Mesothelial cell of epicardium (in vitro differentiated cells): ENCODE data around the gene NFIB. TPM values are rescaled to one million over a fixed set of nuclear protein-coding genes. Genes with fewer than 3 reads are reported as not detected.
A peak's percentile ranks its signal among the peaks of the same experiment; 100 is the strongest.

Experiments
- DNase-seq, 2 experiments: peaks; one replicate each; pipeline ENCODE4 v3.0.0; 2021; ENCODE audit warnings: low spot score in 2 of 2; ENCODE audit not compliant: unreplicated experiment in 2 of 2
- H3K27ac Mint-ChIP-seq: 2 replicates; pipeline ENCODE4 v1.8.0; 2021; ENCODE audit warnings: mixed read lengths
- H3K27me3 Mint-ChIP-seq: 2 replicates; pipeline ENCODE4 v1.8.0; 2021; ENCODE audit warnings: low read depth, mixed read lengths
- H3K36me3 Mint-ChIP-seq: 2 replicates; pipeline ENCODE4 v1.8.0; 2021; ENCODE audit warnings: mixed read lengths
- H3K4me1 Mint-ChIP-seq: 2 replicates; pipeline ENCODE4 v1.8.0; 2021; ENCODE audit warnings: mixed read lengths
- H3K4me3 Mint-ChIP-seq: 2 replicates; pipeline ENCODE4 v1.8.0; 2021; ENCODE audit warnings: mild to moderate bottlenecking, moderate library complexity, mixed read lengths
- H3K9me3 Mint-ChIP-seq: 2 replicates; pipeline ENCODE4 v1.8.0; 2021; ENCODE audit warnings: mixed read lengths
- CTCF ChIP-seq: fragments of 200-600 bp; sonication (generic); IDR thresholded peaks from one replicate; pipeline ENCODE4 v1.5.0; 2021; ENCODE audit warnings: antibody characterized with exemption; ENCODE audit not compliant: unreplicated experiment
- total RNA-seq: library from RNA; stranded (reverse); gene quantifications from 3 replicates; pipeline ENCODE4 v1.2.1, GENCODE V29; 2021

The NFIB gene
- total RNA-seq, 1 donor from 2014 or later: 230 TPM

GRCh38 chr9:14279671-14280070 is 34.3 kb downstream of the NFIB start:
- no peak overlapping the region for H3K27ac Mint-ChIP-seq
- TF ChIP-seq CTCF: no peak
- DNase-seq: no peak
- H3K36me3 Mint-ChIP-seq: peaks cover 6% of the 10 kb centered on the region
- H3K27me3 Mint-ChIP-seq: no peaks in the 10 kb centered on the region
- H3K4me3 Mint-ChIP-seq: no peak overlapping the region
- H3K9me3 Mint-ChIP-seq: no peaks in the 10 kb centered on the region
- peaks cover 79% of the 10 kb centered on the region for H3K4me1 Mint-ChIP-seq

- no peaks in the 10 kb centered on the region for H3K27me3 Mint-ChIP-seq
- H3K9me3 Mint-ChIP-seq: no peaks in the 10 kb centered on the region
- H3K4me3 Mint-ChIP-seq: no peak overlapping the region
- H3K4me1 Mint-ChIP-seq: peaks cover 81% of the 10 kb centered on the region
- no peak for TF ChIP-seq CTCF
- peak overlapping the region; percentile 27 for H3K27ac Mint-ChIP-seq
- H3K36me3 Mint-ChIP-seq: peaks cover 4% of the 10 kb centered on the region
- DNase-seq: no peak
Measured at GRCh38 chr9:14278291-14278721, 35.6 kb downstream of the NFIB start.

GRCh38 chr9:14277761-14278160 is 36.2 kb downstream of the NFIB start:
- no peak overlapping the region for H3K4me3 Mint-ChIP-seq
- peaks cover 81% of the 10 kb centered on the region for H3K4me1 Mint-ChIP-seq
- H3K9me3 Mint-ChIP-seq: no peaks in the 10 kb centered on the region
- no peaks in the 10 kb centered on the region for H3K27me3 Mint-ChIP-seq
- TF ChIP-seq CTCF: no peak
- H3K27ac Mint-ChIP-seq: peak overlapping the region; percentile 81
- DNase-seq: no peak
- H3K36me3 Mint-ChIP-seq: peaks cover 4% of the 10 kb centered on the region

- Mint-ChIP-seq H3K36me3 (peaks cover 4% of the 10 kb centered on the region), H3K4me1 (peaks cover 80% of the 10 kb centered on the region), H3K4me3 (no peak overlapping the region), H3K27ac (peak overlapping the region; percentile 81), H3K27me3 (no peaks in the 10 kb centered on the region), H3K9me3 (no peaks in the 10 kb centered on the region)
- TF ChIP-seq CTCF: no peak
- no peak for DNase-seq
Measured at GRCh38 chr9:14277244-14277643, 36.7 kb downstream of the NFIB start.

- Mint-ChIP-seq H3K4me1 (peaks cover 84% of the 10 kb centered on the region), H3K4me3 (no peak overlapping the region), H3K36me3 (peaks cover 4% of the 10 kb centered on the region), H3K27me3 (no peaks in the 10 kb centered on the region), H3K27ac (peak overlapping the region; percentile 94), H3K9me3 (no peaks in the 10 kb centered on the region)
- DNase-seq: no peak
- TF ChIP-seq CTCF: no peak
Measured at GRCh38 chr9:14275331-14275730, 38.6 kb downstream of the NFIB start.

GRCh38 chr9:14273696-14274121 is 40.2 kb downstream of the NFIB start:
- Mint-ChIP-seq H3K4me3 (peak overlapping the region; percentile 37), H3K36me3 (peaks cover 3% of the 10 kb centered on the region), H3K9me3 (no peaks in the 10 kb centered on the region), H3K27ac (peak overlapping the region; percentile 94), H3K4me1 (peaks cover 88% of the 10 kb centered on the region), H3K27me3 (no peaks in the 10 kb centered on the region)
- TF ChIP-seq CTCF: no peak
- no peak for DNase-seq
